Measurements from ENCODE around the gene CCSAP.
"Not testable (repeated sequence)": the region's sequence is repeated elsewhere in the genome, so short reads cannot be mapped to it uniquely, and the experiment has no call there.

The CCSAP gene

GRCh38 chr1:229339520-229339919 is 3.3 kb downstream of the CCSAP start:
- no peak overlapping the region for H3K4me3 ChIP-seq (ENCODE audit: low read depth, low read length)
- TF ChIP-seq, protein P1, sequence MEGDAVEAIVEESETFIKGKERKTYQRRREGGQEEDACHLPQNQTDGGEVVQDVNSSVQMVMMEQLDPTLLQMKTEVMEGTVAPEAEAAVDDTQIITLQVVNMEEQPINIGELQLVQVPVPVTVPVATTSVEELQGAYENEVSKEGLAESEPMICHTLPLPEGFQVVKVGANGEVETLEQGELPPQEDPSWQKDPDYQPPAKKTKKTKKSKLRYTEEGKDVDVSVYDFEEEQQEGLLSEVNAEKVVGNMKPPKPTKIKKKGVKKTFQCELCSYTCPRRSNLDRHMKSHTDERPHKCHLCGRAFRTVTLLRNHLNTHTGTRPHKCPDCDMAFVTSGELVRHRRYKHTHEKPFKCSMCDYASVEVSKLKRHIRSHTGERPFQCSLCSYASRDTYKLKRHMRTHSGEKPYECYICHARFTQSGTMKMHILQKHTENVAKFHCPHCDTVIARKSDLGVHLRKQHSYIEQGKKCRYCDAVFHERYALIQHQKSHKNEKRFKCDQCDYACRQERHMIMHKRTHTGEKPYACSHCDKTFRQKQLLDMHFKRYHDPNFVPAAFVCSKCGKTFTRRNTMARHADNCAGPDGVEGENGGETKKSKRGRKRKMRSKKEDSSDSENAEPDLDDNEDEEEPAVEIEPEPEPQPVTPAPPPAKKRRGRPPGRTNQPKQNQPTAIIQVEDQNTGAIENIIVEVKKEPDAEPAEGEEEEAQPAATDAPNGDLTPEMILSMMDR (IDR thresholded peaks at IDR 0.05; ENCODE audit: low read depth, low read length) = no peak

DNA sequence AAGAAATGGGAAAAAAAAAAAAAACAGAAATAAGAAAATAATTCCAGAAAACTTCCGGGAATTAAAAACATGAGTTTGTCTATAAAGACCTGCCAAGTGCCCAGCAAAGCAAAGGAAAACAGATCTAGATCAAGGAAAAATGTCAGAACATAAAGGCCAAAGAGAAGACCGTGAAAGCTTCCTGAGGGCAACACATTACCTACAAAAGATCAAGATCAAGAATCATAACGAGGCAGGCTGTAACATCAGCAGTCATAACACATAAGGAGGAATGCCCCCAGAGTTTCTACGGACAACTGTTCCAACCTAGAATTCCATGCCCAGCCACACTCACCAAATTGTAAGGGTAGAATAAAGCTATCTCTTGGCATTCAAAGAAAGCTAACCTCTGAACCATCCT is 3.8 kb downstream of the CCSAP start:
- TF ChIP-seq, protein P1 (IDR thresholded peaks at IDR 0.05; ENCODE audit: low read depth, low read length) = no peak
- H3K4me3 ChIP-seq (ENCODE audit: low read depth, low read length) = no peak overlapping the region

GRCh38 chr1:229336345-229336744 is 6.5 kb downstream of the CCSAP start:
- no peak overlapping the region for H3K4me3 ChIP-seq (ENCODE audit: low read depth, low read length)
- TF ChIP-seq, protein P1 (IDR thresholded peaks at IDR 0.05; ENCODE audit: low read depth, low read length) = no peak

- H3K4me3 ChIP-seq (ENCODE audit: low read depth, low read length) = no peak overlapping the region
- TF ChIP-seq, protein P1 (IDR thresholded peaks at IDR 0.05; ENCODE audit: low read depth, low read length) = no peak
Observed at GRCh38 chr1:229334716-229335115, 8.1 kb downstream of the CCSAP start.

- H3K4me3 ChIP-seq (ENCODE audit: low read depth, low read length) = no peak overlapping the region
- TF ChIP-seq, protein P1 (IDR thresholded peaks at IDR 0.05; ENCODE audit: low read depth, low read length) = no peak
Observed at GRCh38 chr1:229334269-229334668, 8.6 kb downstream of the CCSAP start.

- TF ChIP-seq, protein P1 (IDR thresholded peaks at IDR 0.05; ENCODE audit: low read depth, low read length) = no peak
- no peak overlapping the region for H3K4me3 ChIP-seq (ENCODE audit: low read depth, low read length)
Observed at GRCh38 chr1:229328598-229329362, 14.1 kb downstream of the CCSAP start.

DNA sequence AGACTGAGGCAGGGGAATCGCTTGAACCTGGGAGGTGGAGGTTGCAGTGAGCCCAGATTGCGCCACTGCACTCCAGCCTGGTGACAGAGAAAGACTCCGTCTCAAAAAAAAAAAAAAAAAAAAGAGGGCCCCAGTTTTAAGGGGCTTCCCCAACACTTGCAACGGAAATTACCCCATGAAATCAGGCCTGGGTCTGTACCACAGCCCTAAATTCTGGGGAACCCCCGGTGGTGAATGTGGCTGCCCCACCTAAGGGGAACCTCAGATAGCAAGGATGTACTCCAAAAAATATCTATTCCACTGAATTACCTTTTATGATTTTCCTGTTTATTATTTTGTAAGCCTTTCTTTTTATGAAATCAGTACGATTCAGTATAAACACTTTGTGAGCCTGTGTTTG is 15.1 kb downstream of the CCSAP start:
- H3K4me3 ChIP-seq (ENCODE audit: low read depth, low read length) = not testable (repeated sequence)

DNA sequence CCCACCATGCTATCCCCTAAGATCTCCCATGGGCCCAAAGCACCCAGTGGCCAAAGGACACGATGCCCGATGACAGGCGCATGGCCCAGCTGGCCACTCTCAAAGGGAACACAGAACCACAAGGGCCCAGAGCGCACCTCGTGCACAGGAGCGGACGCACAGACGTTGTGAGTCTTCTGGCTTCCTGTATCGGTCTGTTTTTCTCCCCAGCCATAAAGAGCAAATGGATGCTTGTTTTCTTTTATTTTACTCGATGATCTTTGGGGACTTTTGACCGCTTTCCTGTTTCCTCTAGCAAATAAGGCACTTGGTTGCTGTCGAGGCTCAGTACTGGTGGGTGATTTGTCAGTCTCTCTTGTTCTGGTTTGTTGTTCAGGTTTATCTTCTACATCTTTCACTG is 16.2 kb downstream of the CCSAP start:
- H3K4me3 ChIP-seq (ENCODE audit: low read depth, low read length) = no peak overlapping the region
- TF ChIP-seq, protein P1 (IDR thresholded peaks at IDR 0.05; ENCODE audit: low read depth, low read length) = no peak
